Left cardiac atrium (tissue), 4 donors: ENCODE data around the gene FHL5. TPM values are rescaled to one million over a fixed set of nuclear protein-coding genes. Genes with fewer than 3 reads are reported as not detected.
A peak's percentile ranks its signal among the peaks of the same experiment; 100 is the strongest.
"Not testable (repeated sequence)": the region's sequence is repeated elsewhere in the genome, so short reads cannot be mapped to it uniquely, and the experiment has no call there.

Source experiments
- ATAC-seq, 2 donors: fragments of 200-7000 bp; cut with Tn5 transposase; one replicate each; pipeline ENCODE4 v1.9.1; 2020; ENCODE audit warnings: mild to moderate bottlenecking in 2 of 2, moderate library complexity in 2 of 2
- DNase-seq: peaks from one replicate; pipeline ENCODE4 v3.0.0-alpha.2; 2020
- intact Hi-C, 2 donors: fragments of 100-400 bp; cut with DNase I; formaldehyde crosslinking; loops; one replicate each; pipeline versions ENCODE4 v1.14.1 to v1.15.1; 2022 to 2023
- long read RNA-seq: library from polyadenylated mRNA; unstranded; transcript quantifications from one replicate; pipeline ENCODE4 v2.0.0, GENCODE V29; 2021
- total RNA-seq, 2 donors: library from RNA; stranded (reverse); fragmentation: NEBNext Ultra II Directional; extraction: Animal tissue kit (Norgen Biotek cat#: 25700); gene quantifications; one replicate each; pipeline ENCODE4 v1.2.1, GENCODE V29; 2021
- donor health status: DM: no; HTN: yes; CAD: no.
- donor health status: DM: no; HTN: yes; CAD: no; lungs with severe emphysema.
- donor health status: DM: yes; HTN: yes; CAD: no.
- donor health status: Dilated cardiomyopathy.

FHL5 gene
- 1 to 10 TPM; 9.5 to 9.6 TPM for total RNA-seq
- long read RNA-seq, partial matches to known transcripts = 3 of 4 reads
- long read RNA-seq, other reads (novel, unspliced or antisense) = 1 of 4 reads

GRCh38 chr6:96562886-96563285 lies at the start of gene FHL5:
TSS of gene FHL5 (plus strand) at chr6:96563128. CDS start at chr6:96603614, 40,486 bp downstream.
- DNase-seq = no peak
- intact Hi-C loops = no loop called here
- ATAC-seq = no peak

GRCh38 chr6:96520171-96521115 lies 42.5 kb upstream of the FHL5 start:
- intact Hi-C loops = loop anchor here in 1 of 2 donors (10.0 kb wide), 1 partner anchor 374 kb away; the partner anchor contains the start of gene NDUFAF4
- DNase-seq = no peak
- no peak for ATAC-seq

GRCh38 chr6:96521306-96521643 lies 41.7 kb upstream of the FHL5 start:
- intact Hi-C loops = loop anchor here in 1 of 2 donors (10.0 kb wide), 1 partner anchor 374 kb away; the partner anchor contains the start of gene NDUFAF4

GRCh38 chr6:96521644-96522464 lies 41.1 kb upstream of the FHL5 start, which contains the start of gene UFL1:
TSS of gene UFL1 (plus strand) at chr6:96521806. CDS start at chr6:96521874, 68 bp downstream.
- peak; percentile 100 for ATAC-seq
- intact Hi-C loops = loop anchor here in 1 of 2 donors (10.0 kb wide), 1 partner anchor 373 kb away; the partner anchor contains the start of gene NDUFAF4
- DNase-seq = peak; percentile 96

More at GRCh38 chr6:96521306-96521643, 41.7 kb upstream of the FHL5 start:
- ATAC-seq (peak; percentile 41), DNase-seq (no peak)

- intact Hi-C loops = loop anchor here in 1 of 2 donors (10.0 kb wide), 1 partner anchor 372 kb away; the partner anchor contains the start of gene NDUFAF4
- ATAC-seq (peak; percentile 4 to 19), DNase-seq (no peak)
Measured at GRCh38 chr6:96522465-96523009, 40.4 kb upstream of the FHL5 start.

- ATAC-seq = no peak
- DNase-seq = no peak
- intact Hi-C loops = loop anchor here in 1 of 2 donors (10.0 kb wide), 1 partner anchor 367 kb away; the partner anchor contains the start of gene NDUFAF4
Measured at GRCh38 chr6:96528193-96528592, 34.7 kb upstream of the FHL5 start.

- intact Hi-C loops = no loop called here
- no peak for ATAC-seq
- no peak for DNase-seq
Measured at GRCh38 chr6:96532399-96532798, 30.5 kb upstream of the FHL5 start.

GRCh38 chr6:96537726-96538125 lies 25.2 kb upstream of the FHL5 start:
- intact Hi-C loops = no loop called here
- no peak for ATAC-seq
- no peak for DNase-seq

- ATAC-seq = no peak
- intact Hi-C loops = no loop called here
- no peak for DNase-seq
Measured at GRCh38 chr6:96542702-96543101, 20.2 kb upstream of the FHL5 start.

- no peak for DNase-seq
- intact Hi-C loops = no loop called here
Measured at GRCh38 chr6:96545882-96546281, 17.0 kb upstream of the FHL5 start.

GRCh38 chr6:96547654-96548053 lies 15.3 kb upstream of the FHL5 start:
- no peak for DNase-seq
- intact Hi-C loops = no loop called here
- no peak for ATAC-seq

More at GRCh38 chr6:96545882-96546281, 17.0 kb upstream of the FHL5 start:
- no peak for ATAC-seq

GRCh38 chr6:96554558-96554957 lies 8.4 kb upstream of the FHL5 start:
- intact Hi-C loops = no loop called here
- ATAC-seq = no peak
- DNase-seq = no peak

- ATAC-seq, DNase-seq, intact Hi-C loops: not testable (repeated sequence)
Measured at GRCh38 chr6:96559740-96560139, 3.2 kb upstream of the FHL5 start.

- DNase-seq (no peak), ATAC-seq (no peak)
- intact Hi-C loops = no loop called here
Measured at GRCh38 chr6:96563853-96564252, 925 bp downstream of the FHL5 start.

GRCh38 chr6:96570053-96570452 lies 7.1 kb downstream of the FHL5 start:
- DNase-seq = no peak
- no peak for ATAC-seq

GRCh38 chr6:96571551-96571950 lies 8.6 kb downstream of the FHL5 start:
- ATAC-seq (no peak), DNase-seq (no peak)
- intact Hi-C loops = no loop called here

More at GRCh38 chr6:96570053-96570452, 7.1 kb downstream of the FHL5 start:
- intact Hi-C loops = no loop called here

GRCh38 chr6:96575359-96575758 lies 12.4 kb downstream of the FHL5 start:
- intact Hi-C loops = no loop called here
- ATAC-seq (peak in 1 of 2 donors; percentile 34), DNase-seq (no peak)

- intact Hi-C loops = no loop called here
- DNase-seq (no peak), ATAC-seq (no peak)
Measured at GRCh38 chr6:96576221-96576620, 13.3 kb downstream of the FHL5 start.

- intact Hi-C loops = no loop called here
- DNase-seq (no peak), ATAC-seq (no peak)
Measured at GRCh38 chr6:96582021-96582420, 19.1 kb downstream of the FHL5 start.
